ENCODE measurements around the gene FHAD1.

FHAD1 gene

GRCh38 chr1:15310544-15310943 is 63.5 kb downstream of the FHAD1 start:
- H3K4me3 ChIP-seq (ENCODE audit: low read depth, low read length): no peak overlapping the region
- TF ChIP-seq CTCF (IDR thresholded peaks at IDR 0.05; ENCODE audit: control insufficient read depth, extremely low read depth, insufficient read depth): no peak
- no peak for DNase-seq (ENCODE audit: low read depth)

DNA sequence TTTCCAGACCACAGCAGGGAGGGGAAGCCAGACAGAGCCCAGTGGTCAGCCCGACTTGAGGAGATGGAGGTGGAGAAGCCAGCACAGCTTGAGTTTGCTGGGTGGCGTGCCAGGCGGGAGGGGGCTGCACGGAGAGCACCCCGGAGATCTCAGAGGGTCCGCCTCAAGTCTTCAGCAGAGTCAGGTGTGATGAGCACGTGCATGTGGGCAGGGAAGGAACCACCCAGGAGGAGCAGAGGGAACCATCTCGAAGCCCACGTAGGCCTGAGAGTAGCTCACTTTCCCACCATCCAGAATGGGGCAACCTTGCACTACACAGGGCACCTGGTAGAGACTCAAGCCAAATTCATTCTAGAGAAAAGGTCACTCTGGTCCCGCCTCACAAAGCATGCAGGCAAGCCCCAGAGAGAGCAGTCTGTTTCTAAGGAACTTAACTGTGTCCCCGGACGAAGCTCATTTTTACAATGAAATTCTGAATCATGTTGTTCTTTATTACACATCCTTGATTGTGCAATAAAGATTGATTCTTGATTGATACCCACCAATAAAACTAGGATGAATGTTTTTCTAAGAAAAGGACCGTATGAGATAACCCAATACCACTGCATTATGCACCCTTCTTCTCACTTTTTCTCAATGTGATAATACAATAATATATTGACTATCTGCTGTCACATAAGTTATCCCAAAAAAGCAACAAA is 64.2 kb downstream of the FHAD1 start:
- no peak for DNase-seq (ENCODE audit: low read depth)
- no peak for TF ChIP-seq CTCF (IDR thresholded peaks at IDR 0.05; ENCODE audit: control insufficient read depth, extremely low read depth, insufficient read depth)
- no peak overlapping the region for H3K4me3 ChIP-seq (ENCODE audit: low read depth, low read length)

DNA sequence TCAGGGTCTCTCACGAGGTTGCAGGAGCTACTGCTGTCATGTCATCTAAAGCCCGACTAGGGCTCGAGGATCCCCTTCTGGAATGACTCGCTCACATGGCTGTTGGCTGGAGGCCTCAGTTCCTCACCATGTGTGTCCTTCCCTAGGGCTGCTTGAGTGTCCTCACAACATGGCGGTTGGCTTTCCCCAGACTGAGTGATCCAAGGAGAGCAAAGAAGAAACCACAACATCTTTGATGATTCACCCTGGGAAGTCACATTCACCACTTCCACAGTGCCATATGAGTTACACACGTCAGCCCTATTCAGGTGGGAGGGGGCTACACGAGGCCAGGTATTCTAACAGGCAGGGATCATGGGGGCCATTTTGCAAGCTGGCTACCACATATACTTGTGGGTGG is 64.9 kb downstream of the FHAD1 start:
- TF ChIP-seq CTCF (IDR thresholded peaks at IDR 0.05; ENCODE audit: control insufficient read depth, extremely low read depth, insufficient read depth): no peak
- no peak for DNase-seq (ENCODE audit: low read depth)
- no peak overlapping the region for H3K4me3 ChIP-seq (ENCODE audit: low read depth, low read length)

- DNase-seq (ENCODE audit: low read depth): no peak
- TF ChIP-seq CTCF (IDR thresholded peaks at IDR 0.05; ENCODE audit: control insufficient read depth, extremely low read depth, insufficient read depth): no peak
- no peak overlapping the region for H3K4me3 ChIP-seq (ENCODE audit: low read depth, low read length)
Measured at GRCh38 chr1:15312626-15313411, 65.8 kb downstream of the FHAD1 start.

DNA sequence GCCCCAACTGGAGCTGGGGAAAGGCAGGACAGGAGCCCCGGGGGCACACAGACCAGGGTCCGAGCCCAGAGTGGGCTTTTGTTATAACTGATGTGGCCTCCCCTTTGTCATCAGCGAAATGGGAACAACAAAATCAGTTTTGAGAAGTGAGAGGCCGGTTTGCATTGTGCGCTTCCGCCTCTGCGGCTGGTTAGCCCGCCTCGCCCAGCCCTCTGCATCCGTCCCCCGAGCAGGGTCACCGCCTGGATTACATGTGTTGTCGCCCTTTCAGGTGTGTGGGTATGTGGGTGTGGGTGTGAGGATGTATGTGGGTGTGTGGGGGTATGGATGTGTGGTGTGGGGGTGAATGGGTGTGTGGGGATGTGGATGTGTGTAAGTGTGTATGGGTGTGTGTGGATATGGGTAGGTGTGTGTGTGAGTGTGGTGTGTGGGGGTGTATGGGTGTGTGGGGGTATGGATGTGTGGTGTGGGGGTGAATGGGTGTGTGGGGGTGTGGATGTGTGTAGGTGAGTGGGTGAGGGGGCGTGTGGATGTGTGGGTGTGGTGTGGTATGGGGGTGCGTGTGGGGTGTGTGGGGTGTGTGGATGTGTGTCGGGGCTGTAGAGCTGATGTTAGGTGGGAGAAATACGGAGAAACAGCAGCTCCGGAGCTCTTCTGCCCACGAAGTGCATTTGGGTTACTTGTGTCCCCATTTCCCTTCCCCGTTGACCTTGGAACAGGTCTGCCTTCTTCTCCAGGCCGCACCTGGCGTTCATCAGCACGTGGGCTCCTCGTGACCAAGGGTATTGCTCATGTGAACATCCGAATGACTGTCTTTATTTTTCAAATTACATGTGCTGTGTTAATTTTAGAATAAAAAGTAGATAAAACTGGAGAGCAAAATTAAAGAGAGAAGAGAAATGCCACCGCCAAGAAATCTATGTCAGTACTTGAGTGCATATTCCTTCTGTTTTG is 67.6 kb downstream of the FHAD1 start:
- TF ChIP-seq CTCF (IDR thresholded peaks at IDR 0.05; ENCODE audit: control insufficient read depth, extremely low read depth, insufficient read depth): no peak
- H3K4me3 ChIP-seq (ENCODE audit: low read depth, low read length): no peak overlapping the region
- DNase-seq (ENCODE audit: low read depth): no peak

DNA sequence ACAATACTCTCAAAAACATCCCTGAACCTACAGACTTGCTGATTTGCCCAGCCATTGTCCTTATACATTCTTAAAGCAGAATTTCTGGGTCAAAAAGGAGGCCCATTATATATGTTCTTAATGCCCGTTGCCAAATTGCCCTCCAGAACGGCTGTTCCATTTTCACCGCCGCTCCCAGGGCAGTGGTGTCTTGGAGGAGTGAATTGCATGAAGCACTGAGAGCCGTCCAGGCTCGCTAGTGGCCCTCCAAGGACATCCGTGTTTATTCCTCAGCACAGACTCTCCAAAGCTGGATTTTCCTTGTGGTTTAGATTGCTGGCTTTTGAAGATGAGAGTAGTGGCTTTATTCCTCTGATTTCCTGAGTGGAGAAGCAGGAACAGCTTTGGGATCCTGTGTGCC is 68.8 kb downstream of the FHAD1 start:
- DNase-seq (ENCODE audit: low read depth): no peak
- H3K4me3 ChIP-seq (ENCODE audit: low read depth, low read length): no peak overlapping the region
- TF ChIP-seq CTCF (IDR thresholded peaks at IDR 0.05; ENCODE audit: control insufficient read depth, extremely low read depth, insufficient read depth): no peak
